Fibroblast of the aortic adventitia (primary cell): ENCODE measurements around the gene CRELD2. TPM values are rescaled to one million over a fixed set of nuclear protein-coding genes. Genes with fewer than 3 reads are reported as not detected.

Experiments used
- DNase-seq: peaks from one replicate; pipeline ENCODE4 v3.0.0-alpha.2; 2010; ENCODE audit warnings: low read depth
- H3K4me3 ChIP-seq: 2 replicates; pipeline ENCODE4 v1.5.1; 2011; ENCODE audit warnings: low read depth, mild to moderate bottlenecking, control low read depth, low read length, moderate library complexity
- CTCF ChIP-seq: IDR thresholded peaks from 2 replicates; pipeline ENCODE4 v1.5.1; 2011; ENCODE audit warnings: mild to moderate bottlenecking, low read length, control low read depth, inconsistent platforms; ENCODE audit not compliant: insufficient read depth
- total RNA-seq: library from RNA; depleted of rRNA; stranded (reverse); fragments of >200 nt; gene quantifications from 2 replicates; pipeline ENCODE4 v1.2.3, GENCODE V29; 2012; ENCODE audit warnings: low replicate concordance

CRELD2 gene
- total RNA-seq, 1 donor: 34.0 TPM

- no peak for TF ChIP-seq CTCF
- no peak overlapping the region for H3K4me3 ChIP-seq
- no peak for DNase-seq
These were observed 2.8 kb upstream of the CRELD2 start for GRCh38 chr22:49915610-49916009.

- no peak for TF ChIP-seq CTCF
- no peak for DNase-seq
- no peak overlapping the region for H3K4me3 ChIP-seq
These were observed 1.6 kb upstream of the CRELD2 start for GRCh38 chr22:49916831-49917230.

- TF ChIP-seq CTCF: no peak
- H3K4me3 ChIP-seq: peak overlapping the region; percentile 73
- no peak for DNase-seq
These were observed 762 bp downstream of the CRELD2 start for GRCh38 chr22:49918911-49919881.

- no peak for TF ChIP-seq CTCF
- DNase-seq: no peak
- no peak overlapping the region for H3K4me3 ChIP-seq
These were observed 2.4 kb downstream of the CRELD2 start for GRCh38 chr22:49920859-49921258.

GRCh38 chr22:49921508-49922278, 3.3 kb downstream of the CRELD2 start:
- no peak overlapping the region for H3K4me3 ChIP-seq
- no peak for DNase-seq
- TF ChIP-seq CTCF: no peak

GRCh38 chr22:49922484-49922883, 4.0 kb downstream of the CRELD2 start:
- no peak for TF ChIP-seq CTCF
- no peak overlapping the region for H3K4me3 ChIP-seq
- DNase-seq: no peak
